GM19328 (cell line): ENCODE results near the gene TOMM40.
"Not testable (repeated sequence)": the region's sequence is repeated elsewhere in the genome, so short reads cannot be mapped to it uniquely, and the experiment has no call there.

Experiments
- ATAC-seq: cut with Tn5 transposase; IDR thresholded peaks from one replicate; pipeline ENCODE4 v1.9.1; 2021; ENCODE audit warnings: mild to moderate bottlenecking, moderate library complexity; ENCODE audit not compliant: unreplicated experiment

TOMM40 gene

GRCh38 chr19:44891016-44891882 is at the start of gene TOMM40:
Gene TOMM40 (plus strand): TSS chr19:44891254. CDS start chr19:44891416, 162 bp downstream.
- no peak for ATAC-seq

GRCh38 chr19:44845286-44845611 is 45.8 kb upstream of the TOMM40 start:
- ATAC-seq = no peak

DNA sequence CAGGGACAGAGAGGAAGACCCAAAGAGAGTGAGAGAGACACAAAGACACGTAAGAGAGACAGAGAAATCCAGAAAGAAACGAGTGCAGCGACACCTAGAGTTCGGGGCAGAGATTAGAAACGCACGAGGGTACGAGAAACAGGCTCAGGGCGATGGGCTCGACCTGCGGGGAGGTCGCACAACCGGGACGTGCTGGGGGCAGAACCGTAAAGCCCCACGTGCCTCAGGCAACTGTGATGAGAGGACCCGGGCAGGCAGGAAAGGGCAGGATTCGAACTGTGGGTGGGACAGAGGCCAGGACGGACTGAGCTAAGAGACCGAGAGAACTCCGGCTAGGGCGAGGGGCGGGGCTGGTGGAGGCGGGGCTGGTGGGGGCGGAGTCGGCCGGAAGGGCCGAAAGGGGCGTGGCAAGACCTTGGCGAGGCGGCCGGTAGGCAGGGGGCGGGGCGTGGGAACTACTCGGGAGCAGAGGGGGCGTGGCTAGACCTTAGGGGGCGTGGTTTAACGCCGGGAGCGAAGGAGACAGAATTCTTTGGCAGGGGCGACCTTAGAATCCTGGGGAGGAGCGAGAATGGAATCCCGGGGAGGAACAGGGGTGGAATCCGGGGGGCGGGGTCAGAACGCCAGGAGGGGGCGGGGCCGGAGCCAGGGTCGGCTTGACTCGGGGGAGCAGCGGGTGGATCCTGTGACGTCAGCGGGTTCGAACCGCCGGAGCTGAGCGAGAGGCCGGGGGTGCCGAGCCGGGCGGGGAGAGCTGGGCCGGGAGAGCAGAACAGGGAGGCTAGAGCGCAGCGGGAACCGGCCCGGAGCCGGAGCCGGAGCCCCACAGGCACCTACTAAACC is 45.2 kb upstream of the TOMM40 start, which contains the start of gene NECTIN2:
Gene NECTIN2, plus strand, starts transcription at position 686 of the 843 bp plus-strand sequence. CDS start 229 bp downstream, outside the sequence.
- no peak for ATAC-seq

DNA sequence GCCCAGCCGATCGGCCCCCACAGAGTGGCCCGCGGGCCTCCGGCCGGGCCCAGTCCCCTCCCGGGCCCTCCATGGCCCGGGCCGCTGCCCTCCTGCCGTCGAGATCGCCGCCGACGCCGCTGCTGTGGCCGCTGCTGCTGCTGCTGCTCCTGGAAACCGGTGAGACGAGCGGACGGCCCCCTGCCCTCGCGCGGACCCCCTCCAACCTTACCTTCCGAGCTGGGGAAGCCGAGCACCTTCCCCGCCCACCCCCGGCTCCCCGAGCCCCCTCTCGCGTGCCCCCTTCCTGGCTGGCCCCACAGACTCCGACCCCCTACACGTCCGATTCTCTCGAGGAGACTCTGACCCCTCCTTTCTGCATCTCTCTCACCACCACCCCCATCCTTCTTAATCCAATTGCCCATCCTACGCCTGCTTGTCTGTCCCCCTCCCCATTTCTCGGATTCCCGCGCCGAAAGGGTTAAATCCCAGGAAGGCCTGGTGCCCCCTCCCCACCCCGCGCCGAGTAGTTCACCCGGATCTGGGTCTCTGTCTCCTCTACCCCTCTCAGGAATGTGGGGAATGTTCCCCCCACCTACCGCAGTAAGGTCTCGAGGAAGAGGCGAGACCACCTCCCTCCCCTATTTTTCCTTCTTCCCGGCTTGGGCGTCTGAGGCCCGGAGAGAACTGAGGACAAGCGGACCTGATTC is 44.5 kb upstream of the TOMM40 start:
- ATAC-seq = no peak

DNA sequence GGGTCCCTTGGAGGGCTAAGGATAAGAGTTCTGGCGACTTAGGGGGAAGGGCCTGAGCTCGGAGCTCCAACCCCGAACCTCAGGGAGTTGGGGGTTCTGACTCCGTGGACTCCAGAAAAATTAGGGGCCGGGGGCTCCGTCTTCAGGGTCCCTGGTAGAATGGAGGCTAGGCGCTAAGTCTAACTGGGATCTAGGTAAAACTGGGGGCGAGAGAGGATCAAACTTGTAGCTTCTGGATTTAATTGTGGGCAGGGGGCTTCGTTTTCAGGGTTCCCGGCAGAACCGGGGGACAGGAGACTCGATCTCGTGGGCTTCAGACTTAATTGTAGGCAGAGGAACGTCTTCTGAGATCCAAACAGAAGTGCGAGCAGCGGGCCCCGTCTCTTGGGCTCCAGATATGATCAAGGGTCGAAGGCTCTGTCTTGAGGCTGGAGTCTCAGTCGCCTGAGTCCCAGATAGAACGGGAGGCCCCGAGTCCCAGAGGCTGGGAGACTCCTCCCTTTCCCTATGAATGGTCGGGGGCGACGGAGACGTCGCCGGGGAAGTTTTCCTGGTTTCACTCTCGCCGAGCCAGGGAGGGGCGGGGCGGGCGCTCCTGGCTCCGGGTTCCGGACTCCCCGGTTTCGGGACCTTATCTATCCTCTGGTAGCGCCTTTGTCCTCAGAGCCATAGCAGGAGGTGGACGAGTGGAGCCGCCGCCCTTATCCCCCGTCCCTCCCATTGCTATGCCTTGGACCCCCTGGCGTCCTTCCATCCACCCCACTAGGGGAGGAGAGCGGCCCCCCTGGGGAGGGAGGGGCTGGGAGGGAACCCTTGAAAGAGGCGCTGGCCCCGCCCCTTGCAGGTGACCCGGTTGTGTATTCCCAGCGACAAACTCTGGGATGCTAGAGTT is 43.7 kb upstream of the TOMM40 start:
- no peak for ATAC-seq

DNA sequence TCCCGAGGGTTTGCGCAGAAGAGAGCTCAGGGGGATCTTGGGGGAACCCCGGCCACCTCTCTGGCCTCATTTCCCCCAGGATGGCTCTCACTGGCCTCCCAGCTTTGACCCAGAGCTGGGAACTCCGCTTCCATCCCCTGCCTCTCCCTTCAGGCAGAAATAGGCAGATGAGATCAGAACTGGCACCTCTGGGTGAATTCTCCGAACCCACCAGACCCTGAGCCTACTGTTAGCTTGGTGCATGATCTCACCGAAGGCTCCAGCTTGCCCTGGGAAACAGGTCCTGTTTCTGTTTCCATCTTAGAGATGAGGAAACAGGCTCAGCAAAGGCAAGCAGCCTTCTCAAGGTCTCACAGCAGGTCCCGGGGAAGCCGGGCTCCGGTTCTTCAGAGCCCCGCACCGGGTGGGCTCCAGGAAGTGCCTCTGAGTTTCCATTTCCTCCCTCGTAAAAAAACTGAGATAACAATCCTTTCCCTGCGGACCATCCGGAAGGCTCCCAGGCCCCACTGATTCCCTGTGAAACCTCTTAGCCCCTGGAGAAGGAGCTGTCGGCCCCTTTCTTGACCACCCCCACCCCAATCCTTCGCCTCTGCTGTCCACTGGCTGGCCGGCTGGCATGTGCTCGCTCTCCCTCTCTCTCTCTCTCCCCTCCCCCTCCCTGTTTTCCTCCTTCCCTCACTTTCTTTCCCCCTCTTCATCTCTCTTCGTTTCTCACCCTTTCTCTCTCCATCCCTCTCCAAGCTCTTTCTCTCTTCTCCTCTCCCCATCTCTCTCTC is 42.8 kb upstream of the TOMM40 start:
- no peak for ATAC-seq

GRCh38 chr19:44848812-44849447 is 42.1 kb upstream of the TOMM40 start:
- ATAC-seq = no peak

GRCh38 chr19:44850641-44851109 is 40.4 kb upstream of the TOMM40 start:
- no peak for ATAC-seq

GRCh38 chr19:44851427-44851826 is 39.6 kb upstream of the TOMM40 start:
- no peak for ATAC-seq

GRCh38 chr19:44855606-44856005 is 35.4 kb upstream of the TOMM40 start:
- no peak for ATAC-seq

GRCh38 chr19:44856421-44857083 is 34.5 kb upstream of the TOMM40 start:
- no peak for ATAC-seq

DNA sequence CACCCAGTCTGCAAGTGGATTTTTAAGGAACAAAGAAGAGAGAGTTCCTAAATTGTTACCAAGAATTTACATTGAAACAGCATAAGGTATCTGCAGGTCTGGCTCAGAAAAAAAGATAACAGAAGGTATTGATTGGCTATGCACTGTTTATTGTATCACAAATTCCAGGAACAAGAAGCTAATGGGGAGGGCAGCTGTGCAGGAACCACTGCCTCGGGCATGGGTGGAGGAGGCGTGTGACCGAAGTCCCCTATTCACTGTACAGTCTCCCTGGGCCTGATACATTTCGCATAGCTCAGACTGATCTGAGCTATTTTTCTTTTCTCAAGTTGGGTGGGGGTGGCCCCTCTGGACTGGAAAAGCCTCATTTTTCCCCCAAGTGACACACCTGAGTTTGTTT is 33.2 kb upstream of the TOMM40 start:
- no peak for ATAC-seq

DNA sequence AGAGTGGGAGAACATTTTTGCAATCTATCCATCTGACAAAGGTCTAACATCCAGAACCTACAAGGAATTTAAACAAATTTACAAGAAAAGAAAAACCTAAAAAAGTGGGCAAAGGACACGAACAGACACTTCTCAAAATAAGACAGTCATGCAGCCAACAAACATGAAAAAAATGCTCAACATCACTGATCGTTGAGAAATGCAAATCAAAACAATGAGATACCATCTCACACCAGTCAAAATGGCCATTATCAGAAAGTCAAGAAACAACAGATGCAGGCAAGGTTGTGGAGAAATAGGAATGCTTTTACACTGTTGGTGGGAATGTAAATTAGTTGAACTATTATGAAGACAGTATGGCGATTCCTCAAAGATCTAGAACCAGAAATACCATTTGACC is 29.5 kb upstream of the TOMM40 start:
- not testable (repeated sequence) for ATAC-seq

DNA sequence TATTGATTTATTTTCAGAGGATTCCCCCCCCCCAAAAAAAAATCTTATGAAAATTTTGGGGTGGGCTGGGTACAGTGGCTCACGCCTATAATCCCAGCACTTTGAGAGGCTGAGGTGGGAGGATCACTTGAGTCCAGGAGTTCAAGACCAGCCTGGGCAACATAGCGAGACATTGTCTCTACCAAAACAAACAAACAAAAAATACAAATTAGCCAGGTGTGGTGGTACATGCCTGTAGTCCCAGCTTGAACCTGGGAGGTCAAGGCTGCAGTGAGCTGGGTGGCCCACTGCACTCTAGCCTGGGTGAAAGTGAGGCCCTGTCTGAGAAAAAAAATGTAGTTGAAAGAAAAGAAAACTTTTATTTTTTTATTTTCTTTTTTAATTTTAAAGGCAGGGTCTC is 27.1 kb upstream of the TOMM40 start:
- ATAC-seq = no peak

- no peak for ATAC-seq
These were observed 25.8 kb upstream of the TOMM40 start for GRCh38 chr19:44865196-44865767.

DNA sequence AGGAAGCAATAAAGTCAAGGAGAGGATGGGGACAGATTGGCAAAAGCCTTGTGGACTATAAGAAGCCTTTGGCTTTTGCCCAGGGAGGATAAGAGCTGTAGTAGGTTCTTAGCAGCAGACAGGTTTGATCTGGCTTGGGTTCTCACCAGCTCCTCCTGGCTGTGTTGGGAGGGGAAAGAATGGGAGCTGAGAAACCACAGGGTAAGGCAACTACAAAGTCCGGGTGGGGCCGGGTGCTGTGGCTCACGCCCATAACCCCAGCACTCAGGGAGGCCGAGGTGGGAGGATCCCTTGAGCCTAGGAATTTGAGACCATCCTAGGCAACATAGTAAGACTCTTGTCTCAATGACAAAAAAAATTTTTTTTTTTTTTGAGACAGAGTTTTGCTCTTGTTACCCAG is 24.4 kb upstream of the TOMM40 start:
- ATAC-seq = no peak

DNA sequence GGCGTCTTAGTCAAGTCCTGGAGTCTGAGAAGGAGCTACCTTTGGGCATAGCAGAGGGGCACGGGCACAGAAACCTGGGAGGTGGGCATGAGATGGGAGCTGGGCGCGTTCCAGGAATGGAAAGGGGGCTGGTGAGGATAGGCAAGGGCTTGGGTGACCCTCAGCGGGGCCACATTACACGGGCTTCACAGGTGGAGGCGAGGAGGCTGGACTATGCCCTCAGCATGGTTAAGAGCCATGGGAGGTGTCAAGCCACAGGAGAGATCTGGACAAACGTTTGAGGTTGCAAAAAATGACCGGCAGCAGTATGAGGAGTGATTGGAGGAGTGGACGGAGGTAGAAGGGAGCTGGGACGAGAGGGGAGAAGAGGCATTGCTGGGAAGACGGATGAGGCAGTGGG is 23.5 kb upstream of the TOMM40 start:
- no peak for ATAC-seq
